NOMO-1 treated with dmso at 0.1 percent for 144 hours (cell line): ENCODE data around the gene GPC5.
A peak's percentile ranks its signal among the peaks of the same experiment; 100 is the strongest.

Source experiments
- DNase-seq: peaks from one replicate; lab custom pipeline; 2025; ENCODE audit not compliant: unreplicated experiment; lab: John Stamatoyannopoulos, UW

The GPC5 gene

GRCh38 chr13:91534996-91535395, 136.6 kb downstream of the GPC5 start:
- DNase-seq, result no peak

DNA sequence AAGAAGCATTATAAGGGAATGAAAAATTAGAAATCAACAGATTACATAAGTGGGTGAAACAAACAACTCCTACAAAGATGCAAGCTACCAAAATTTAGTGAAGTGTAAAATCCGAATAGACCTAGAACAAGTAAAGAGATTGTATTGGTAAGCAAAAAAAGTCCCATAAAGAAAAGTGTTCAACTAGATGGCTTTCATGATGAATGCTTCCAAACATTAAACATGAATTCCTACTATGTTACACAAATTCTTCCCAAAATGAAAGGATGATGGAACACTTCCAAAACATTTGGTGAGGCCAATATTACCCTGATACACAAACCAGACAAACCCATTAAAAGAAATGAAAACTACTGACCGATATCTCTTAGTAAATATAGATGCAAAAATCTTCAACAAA, 139.0 kb downstream of the GPC5 start:
- no peak for DNase-seq

GRCh38 chr13:91539286-91540157, 141.1 kb downstream of the GPC5 start:
- no peak for DNase-seq

DNA sequence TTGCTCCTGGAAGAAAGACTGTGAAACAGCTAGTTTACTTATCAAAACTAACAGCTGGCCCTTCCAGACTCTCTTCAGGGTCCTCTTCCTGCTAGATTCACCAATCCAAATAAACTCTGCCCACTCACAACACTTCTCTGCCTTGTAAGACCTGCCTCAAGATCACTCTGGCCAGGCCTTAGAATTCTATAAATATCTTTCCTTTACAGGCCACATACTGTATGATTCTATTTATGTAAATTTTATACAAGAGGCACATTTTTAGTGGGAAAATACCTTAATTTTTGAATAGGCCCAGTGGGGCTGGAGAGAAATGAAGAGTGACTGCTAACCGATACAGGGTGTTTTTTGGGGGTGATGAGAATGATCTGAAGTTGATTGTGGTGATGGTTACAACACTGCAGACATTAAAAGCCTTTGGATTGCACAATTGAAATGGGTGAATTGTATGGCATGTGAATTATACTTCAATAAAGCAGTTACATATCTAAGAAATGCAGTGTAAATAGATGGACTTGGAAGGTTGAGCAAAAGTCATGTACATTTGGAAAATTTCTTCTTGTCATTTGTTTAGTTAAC, 141.8 kb downstream of the GPC5 start:
- peak; percentile 4 for DNase-seq

- DNase-seq, result peak; percentile 42
Observed at GRCh38 chr13:91544723-91545122, 146.3 kb downstream of the GPC5 start.

- DNase-seq, result peak; percentile 86
Observed at GRCh38 chr13:91546900-91547299, 148.5 kb downstream of the GPC5 start.

GRCh38 chr13:91553584-91553983, 155.2 kb downstream of the GPC5 start:
- no peak for DNase-seq

DNA sequence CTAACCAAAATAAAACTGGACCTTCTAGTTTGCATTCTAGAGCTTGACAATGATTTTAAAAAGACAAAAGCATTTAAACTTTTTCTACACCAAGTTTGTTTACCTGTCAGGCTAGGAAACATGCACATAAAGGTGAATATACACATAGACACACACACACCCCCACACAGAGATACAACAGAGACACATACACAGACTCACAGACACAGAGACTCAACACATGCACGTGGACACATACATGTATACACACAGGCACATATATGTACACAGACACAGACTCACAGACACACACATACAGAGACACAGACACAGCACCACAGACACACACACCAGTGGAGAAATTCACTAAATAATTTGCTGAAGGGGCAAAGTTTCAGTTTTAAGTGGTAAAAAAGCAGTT, 155.7 kb downstream of the GPC5 start:
- DNase-seq, result no peak

- DNase-seq, result no peak
Observed at GRCh38 chr13:91557328-91558090, 159.1 kb downstream of the GPC5 start.

DNA sequence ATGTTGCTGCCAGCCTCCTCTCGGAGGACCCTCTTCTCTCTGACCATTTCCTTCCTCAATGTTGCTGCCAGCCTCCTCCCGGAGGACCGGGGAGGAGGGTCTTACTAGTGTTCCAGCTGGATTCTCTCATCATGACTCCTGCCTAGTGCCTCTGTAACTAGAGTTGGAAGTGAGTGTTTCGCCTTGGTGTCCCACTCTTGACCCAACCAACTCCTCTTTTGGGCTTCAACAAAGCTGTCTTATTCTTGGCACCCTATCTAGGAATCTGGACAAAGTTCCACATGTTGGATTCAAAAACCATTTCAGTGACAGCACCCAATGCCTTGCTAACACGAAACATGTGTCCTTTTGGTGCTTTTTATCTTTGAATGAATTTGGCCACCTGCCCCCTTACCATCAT, 165.4 kb downstream of the GPC5 start:
- DNase-seq, result no peak

GRCh38 chr13:91564396-91564795, 166.0 kb downstream of the GPC5 start:
- DNase-seq, result no peak

- no peak for DNase-seq
Observed at GRCh38 chr13:91565296-91565695, 166.9 kb downstream of the GPC5 start.

DNA sequence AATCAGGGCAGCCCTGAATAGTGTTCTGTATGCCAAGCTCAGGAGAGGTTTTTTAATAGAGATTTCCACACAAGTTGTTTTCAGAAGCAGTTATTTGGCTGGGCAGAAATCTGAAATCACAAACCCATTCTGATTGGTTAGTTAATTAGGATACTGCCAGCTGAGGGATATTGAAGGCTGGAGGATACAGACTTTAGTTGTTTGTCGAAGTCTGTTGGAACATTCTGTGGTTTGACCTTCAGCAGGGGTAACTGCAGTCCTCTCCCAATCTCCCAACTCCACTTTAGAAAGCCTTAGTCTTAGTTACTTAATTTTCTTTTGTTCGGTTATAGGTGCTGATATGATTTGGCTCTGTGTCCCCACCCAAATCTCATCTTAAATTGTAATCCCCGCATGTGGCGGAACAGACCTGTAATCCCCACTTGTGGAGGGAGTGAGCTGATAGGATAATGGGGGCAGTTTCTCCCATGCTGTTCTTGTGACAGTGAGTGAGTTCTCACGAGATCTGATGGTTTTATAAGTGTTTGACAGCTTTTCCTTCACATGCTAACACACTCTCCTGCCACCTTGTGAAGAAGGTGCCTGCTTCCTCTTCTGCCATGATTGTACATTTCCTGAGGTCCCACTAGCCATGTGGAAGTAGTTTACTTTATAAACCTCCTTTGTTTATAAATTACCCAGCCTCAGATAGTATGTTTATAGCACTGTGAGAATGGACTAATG, 169.2 kb downstream of the GPC5 start:
- DNase-seq, result no peak

GRCh38 chr13:91571681-91572080, 173.3 kb downstream of the GPC5 start:
- no peak for DNase-seq

- DNase-seq, result no peak
Observed at GRCh38 chr13:91572439-91572838, 174.0 kb downstream of the GPC5 start.

GRCh38 chr13:91572944-91573598, 174.7 kb downstream of the GPC5 start:
- no peak for DNase-seq

DNA sequence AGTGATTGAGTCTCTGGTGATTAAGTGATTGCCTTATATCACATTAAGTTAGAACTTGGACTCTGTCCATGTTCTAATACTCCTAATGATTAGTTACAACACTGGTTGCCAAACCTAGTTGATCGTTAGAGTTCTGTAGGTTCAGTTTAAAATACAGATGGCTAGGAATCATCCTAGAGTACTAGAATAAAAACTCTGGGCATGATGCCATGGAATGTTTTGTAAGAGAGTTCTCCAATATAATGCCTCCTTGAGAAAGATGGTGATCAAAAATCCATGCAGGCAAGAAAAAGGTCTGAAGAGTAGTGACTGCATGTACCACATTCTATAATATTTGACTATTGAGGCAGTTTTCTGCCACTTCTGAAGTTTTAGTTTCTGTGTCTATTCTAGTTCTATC, 176.3 kb downstream of the GPC5 start:
- no peak for DNase-seq

GRCh38 chr13:91576590-91576989, 178.2 kb downstream of the GPC5 start:
- no peak for DNase-seq

DNA sequence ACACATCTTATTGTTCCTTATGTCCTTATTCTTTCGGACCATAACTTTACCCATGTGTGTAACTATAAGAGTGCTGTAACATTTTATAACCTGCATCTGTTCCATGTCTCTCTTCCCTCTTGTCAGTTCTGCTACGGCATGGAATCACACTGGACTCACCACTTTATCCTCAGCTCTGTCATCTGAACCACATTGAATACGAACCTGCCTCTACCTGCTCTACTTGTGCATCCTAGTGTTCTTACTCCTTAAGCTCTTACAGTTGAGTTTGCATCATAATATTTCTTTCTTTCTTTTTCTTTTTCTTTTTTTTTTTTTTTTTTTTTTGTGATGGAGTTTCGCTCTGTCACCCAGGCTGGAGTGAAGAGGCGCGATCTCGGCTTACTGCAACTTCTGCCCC, 180.9 kb downstream of the GPC5 start:
- no peak for DNase-seq

DNA sequence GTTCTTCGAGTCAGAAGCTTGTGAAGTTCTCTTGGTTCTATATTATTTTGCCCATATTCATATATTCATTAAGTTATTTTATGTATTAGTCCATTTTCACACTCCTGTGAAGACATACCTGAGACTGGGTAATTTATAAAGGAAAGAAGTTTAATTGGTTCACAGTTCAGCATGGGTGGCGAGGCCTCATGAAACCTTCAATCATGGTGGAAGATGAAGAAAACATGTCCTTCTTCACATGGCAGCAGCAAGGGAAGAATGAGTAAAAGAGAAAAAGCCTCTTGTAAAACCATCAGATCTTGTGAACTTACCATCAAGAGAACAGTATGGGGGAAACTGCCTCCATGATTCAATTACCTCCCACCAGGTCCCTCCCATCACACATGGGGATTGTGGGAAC, 182.3 kb downstream of the GPC5 start:
- DNase-seq, result no peak

DNA sequence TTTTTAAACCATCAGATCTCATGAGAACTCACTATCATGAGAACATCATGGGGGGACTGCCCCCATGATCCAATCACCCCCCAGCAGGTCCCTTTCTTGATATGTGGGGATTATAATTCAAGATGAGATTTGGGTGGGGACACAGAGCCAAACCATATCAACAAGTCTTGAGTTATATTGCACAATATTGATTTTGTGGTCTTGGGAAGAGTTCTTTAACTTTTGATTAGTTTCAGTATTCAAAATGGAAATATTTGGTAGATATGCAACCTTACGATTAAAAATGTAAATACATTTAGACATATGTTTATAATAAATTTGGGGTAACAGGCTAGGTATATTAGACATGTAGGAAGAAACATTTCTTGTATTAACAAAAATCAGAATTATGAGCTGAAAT, 188.2 kb downstream of the GPC5 start:
- DNase-seq, result no peak
